ENCODE data around the gene ZNF627. TPM values are rescaled to one million over a fixed set of nuclear protein-coding genes. Genes with fewer than 3 reads are reported as not detected.

The ZNF627 gene
- total RNA-seq, 2 experiments from 2014 or later = 3.7 to 4.8 TPM

DNA sequence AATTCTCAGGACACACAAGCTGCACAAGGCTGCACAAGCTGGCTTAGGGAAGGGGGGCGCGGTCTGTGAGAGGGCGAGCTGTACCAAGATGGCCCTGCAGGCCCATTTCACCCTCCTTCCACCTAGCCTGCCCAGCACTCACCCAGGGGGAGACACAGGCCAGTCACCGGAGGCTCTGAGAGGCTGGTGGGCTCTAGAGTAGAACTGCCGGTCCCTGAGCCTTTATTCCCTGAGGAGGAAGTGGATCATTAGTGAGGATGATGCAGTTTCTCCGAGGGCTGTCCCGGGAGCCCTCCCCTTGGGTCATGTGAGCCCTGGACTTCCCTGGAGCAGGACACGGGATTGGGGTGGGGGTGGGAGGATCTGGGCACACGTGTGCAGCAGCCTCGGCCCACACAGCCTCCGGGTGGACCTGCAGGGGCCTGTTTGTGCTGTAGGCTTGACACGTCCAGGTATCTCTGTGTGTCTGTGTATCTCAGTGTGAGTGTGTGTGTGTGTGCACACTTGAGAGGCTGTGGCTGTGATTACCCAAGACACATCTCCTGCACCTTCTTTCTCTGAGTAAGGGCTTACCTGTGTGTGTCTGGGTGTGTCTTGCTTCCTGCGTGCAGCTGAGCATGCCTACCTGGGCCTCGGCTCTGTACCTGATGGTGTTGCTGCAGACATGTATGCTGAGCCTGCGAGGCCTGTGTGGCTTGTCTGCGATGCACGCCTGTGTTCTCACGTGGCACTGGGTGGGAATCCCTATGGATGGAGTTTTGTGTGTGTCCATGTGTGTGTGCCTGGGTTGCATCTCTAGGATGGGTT lies 19.6 kb upstream of the ZNF627 start, which contains the start of gene ACP5:
ACP5 (minus strand) TSS at position 195 of the 807 bp plus-strand sequence. CDS start 328 bp downstream, outside the sequence.
- Mint-ChIP-seq H3K4me3 (peak within 1 kb of the TSS; percentile 57), H3K36me3 (ENCODE audit: low read depth) (no peaks in the 10 kb centered on the region), H3K27ac (no peak within 1 kb of the TSS), H3K4me1 (ENCODE audit: low read depth) (peaks cover 44% of the 10 kb centered on the region), H3K27me3 (ENCODE audit: low read depth) (no peaks in the 10 kb centered on the region), H3K9me3 (ENCODE audit: insufficient read depth) (no peaks in the 10 kb centered on the region)
- no peak for DNase-seq
- no peak for ATAC-seq
- ChIA-PET CTCF (interaction anchor here (15.1 kb wide), 1 partner anchor 17 kb away, joined by 187 read pairs; the partner anchor contains the start of gene ELOF1), POLR2A (interaction anchor here (0.7 kb wide), 1 partner anchor 10 kb away, joined by 3 read pairs; no protein-coding TSS in a partner anchor)

DNA sequence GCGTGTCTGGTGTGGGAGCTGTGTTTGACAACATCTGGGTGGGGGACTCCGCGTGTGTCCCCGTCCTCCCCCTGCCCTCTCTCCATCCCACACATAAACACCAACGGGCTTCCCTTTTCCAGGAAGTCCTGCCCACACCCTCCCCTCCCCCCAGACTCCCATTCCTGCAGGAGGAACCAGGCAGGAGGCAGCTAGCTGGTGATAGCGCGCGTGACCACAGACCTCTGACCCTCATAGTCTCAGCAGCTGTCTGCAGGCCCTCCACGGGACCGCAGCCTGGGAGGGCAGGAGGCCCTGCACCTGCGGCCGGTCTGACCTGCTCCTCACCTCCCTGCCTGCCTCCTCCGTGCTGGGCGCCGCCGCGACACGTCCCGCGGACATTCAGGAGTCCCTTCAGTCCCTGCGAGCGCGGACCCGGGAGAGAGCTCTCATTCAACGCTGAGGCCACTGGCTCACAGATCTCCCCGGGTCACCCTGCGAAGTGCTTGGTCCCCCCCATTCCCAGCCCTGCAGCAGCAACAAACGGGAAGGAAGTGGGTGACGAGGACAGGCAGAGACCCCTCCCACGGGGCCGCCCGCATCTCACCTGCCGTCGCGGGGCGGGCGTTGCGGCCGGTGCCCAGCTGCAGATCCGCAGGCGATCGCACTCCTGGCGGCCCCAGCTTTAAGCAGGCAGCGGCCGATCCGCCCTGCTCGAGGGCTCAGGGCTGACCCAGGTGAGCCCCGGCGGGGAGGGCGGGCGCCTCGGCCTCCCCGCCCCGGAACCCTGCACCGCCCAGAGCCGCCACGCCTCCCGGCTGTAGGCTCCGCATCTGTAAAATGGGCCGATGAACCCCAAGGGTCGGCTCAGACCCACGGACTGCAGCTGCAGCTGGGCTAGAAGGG lies 18.8 kb upstream of the ZNF627 start:
- H3K36me3 Mint-ChIP-seq (ENCODE audit: low read depth) = no peaks in the 10 kb centered on the region
- DNase-seq (peak; percentile 47), ATAC-seq (peak; percentile 59)
- CTCF ChIA-PET = interaction anchor here (15.1 kb wide), 1 partner anchor 17 kb away, joined by 187 read pairs; the partner anchor contains the start of gene ELOF1
- no peaks in the 10 kb centered on the region for H3K27me3 Mint-ChIP-seq (ENCODE audit: low read depth)
- H3K4me1 Mint-ChIP-seq (ENCODE audit: low read depth) = peaks cover 47% of the 10 kb centered on the region
- H3K9me3 Mint-ChIP-seq (ENCODE audit: insufficient read depth) = no peaks in the 10 kb centered on the region
- peak overlapping the region; percentile 63 for H3K4me3 Mint-ChIP-seq
- POLR2A ChIA-PET = interaction anchor here (0.7 kb wide), 1 partner anchor 10 kb away, joined by 3 read pairs; no protein-coding TSS in a partner anchor
- H3K27ac Mint-ChIP-seq = no peak overlapping the region

DNA sequence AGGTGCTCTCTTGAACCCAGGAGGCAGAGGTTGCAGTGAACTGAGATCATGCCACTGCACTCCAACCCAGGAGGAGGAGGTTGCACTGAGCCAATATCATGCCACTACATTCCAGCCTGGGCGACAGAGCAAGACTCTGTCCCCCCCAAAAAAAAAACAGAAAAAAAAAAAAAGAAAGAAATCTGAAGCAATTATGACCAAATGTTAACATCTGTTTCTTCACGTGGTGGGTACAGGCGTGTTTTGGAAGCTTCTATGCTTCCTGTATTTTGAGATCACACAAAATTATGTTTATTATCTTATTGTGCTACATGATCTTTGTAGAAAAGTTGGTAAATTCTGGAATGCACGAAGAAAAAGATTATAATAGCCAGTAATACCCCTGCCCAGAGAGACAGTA lies 17.2 kb upstream of the ZNF627 start:
- H3K27me3 Mint-ChIP-seq (ENCODE audit: low read depth) = no peaks in the 10 kb centered on the region
- POLR2A ChIA-PET = interaction anchor here (1.2 to 2.6 kb wide), 3 partner anchors 9 to 20 kb away, joined by 3 to 15 read pairs (median 7); partner anchors contain the start of gene ELOF1
- H3K4me3 Mint-ChIP-seq = no peak overlapping the region
- no peak overlapping the region for H3K27ac Mint-ChIP-seq
- H3K4me1 Mint-ChIP-seq (ENCODE audit: low read depth) = peaks cover 42% of the 10 kb centered on the region
- no peak for DNase-seq
- no peaks in the 10 kb centered on the region for H3K9me3 Mint-ChIP-seq (ENCODE audit: insufficient read depth)
- ATAC-seq = no peak
- no peaks in the 10 kb centered on the region for H3K36me3 Mint-ChIP-seq (ENCODE audit: low read depth)
- CTCF ChIA-PET = interaction anchor here (15.1 kb wide), 1 partner anchor 19 kb away, joined by 187 read pairs; the partner anchor contains the start of gene ELOF1

DNA sequence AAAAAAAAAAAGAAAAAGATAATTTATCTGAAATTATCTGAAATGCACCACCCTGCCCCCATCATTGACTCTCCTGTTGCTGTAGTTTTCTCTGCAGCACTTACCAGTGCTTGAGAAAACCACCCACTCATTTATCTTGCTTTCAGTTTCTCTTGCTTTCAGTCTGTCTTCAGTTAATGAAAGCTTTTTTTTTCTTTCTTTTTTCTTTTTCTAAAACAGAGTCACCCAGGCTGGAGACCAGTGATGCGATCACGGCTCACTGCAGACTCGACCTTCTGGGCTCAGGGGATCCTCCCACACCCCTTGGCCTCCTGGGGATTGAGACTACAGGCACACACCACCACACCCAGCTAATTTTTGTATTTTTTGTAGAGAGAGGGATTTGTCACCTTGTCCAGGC lies 15.5 kb upstream of the ZNF627 start:
- ATAC-seq (peak; percentile 77), DNase-seq (peak; percentile 55)
- no peaks in the 10 kb centered on the region for H3K27me3 Mint-ChIP-seq (ENCODE audit: low read depth)
- ChIA-PET CTCF (interaction anchor here (0.9 to 15.1 kb wide), 7 partner anchors 10 to 99 kb away, joined by 3 to 187 read pairs (median 3); partner anchors contain the start of gene ELOF1), POLR2A (interaction anchor here (0.7 to 2.6 kb wide), 4 partner anchors 16 to 1478 kb away, joined by 3 to 15 read pairs (median 3); partner anchors contain the start of gene ELOF1)
- H3K9me3 Mint-ChIP-seq (ENCODE audit: insufficient read depth) = no peaks in the 10 kb centered on the region
- H3K27ac Mint-ChIP-seq = peak overlapping the region; percentile 95
- no peaks in the 10 kb centered on the region for H3K36me3 Mint-ChIP-seq (ENCODE audit: low read depth)
- H3K4me1 Mint-ChIP-seq (ENCODE audit: low read depth) = peaks cover 43% of the 10 kb centered on the region
- peak overlapping the region; percentile 54 for H3K4me3 Mint-ChIP-seq

DNA sequence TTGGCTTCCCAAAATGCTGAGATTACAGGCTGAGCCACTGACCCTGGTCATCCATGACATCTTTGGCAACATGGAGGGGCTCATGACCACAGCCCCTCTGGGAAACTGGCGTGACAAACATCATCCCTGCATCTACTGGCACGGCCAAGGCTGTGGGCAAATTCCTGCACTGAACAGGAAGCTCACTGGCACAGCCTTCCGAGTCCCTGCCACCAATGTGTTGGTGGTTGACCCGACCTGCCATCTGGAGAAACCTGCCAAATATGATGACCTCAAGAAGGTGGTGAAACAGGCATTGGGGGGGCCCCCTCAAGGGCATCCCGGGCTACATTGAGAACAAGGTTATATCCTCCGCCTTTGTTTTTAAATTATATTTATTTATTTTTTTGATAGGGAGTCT lies 11.0 kb upstream of the ZNF627 start:
- no peak for ATAC-seq

DNA sequence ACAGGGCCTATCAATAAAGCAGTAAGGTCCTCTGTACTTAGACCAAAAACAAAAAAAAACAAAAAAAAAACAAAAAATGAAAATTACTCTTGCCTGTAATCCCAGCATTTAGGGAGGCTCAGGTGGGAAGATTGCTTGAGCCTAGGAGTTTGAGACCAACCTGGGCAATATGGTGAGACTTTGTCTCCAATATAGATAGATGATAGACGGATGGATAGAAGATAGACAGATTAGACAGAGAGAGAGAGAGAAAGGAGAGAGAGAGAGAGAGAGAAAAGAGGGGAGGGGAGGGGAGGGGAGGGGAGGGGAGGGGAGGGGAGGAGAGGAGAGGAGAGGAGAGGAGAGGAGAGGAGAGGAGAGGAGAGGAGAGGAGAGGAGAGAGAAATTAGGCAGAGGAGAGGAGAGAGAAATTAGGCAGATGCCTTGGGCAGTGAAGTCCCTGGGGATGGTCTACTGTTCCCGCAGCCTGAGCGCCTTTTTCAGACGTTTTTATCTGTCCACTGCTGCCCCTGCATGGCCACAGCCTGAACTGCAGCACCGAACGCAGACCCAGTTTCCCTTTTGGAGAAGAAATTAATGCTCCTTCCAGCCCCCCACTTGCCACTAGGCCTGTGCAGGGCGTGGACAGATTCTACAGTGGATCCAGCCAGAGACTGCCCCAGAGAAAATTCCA lies 9.8 kb upstream of the ZNF627 start:
- Mint-ChIP-seq H3K36me3 (ENCODE audit: low read depth) (no peaks in the 10 kb centered on the region), H3K4me3 (no peak overlapping the region), H3K4me1 (ENCODE audit: low read depth) (peaks cover 20% of the 10 kb centered on the region), H3K9me3 (ENCODE audit: insufficient read depth) (no peaks in the 10 kb centered on the region), H3K27ac (no peak overlapping the region), H3K27me3 (ENCODE audit: low read depth) (no peaks in the 10 kb centered on the region)
- ChIA-PET CTCF (interaction anchor here (0.8 to 15.1 kb wide), 7 partner anchors 10 to 210 kb away, joined by 3 to 187 read pairs (median 4); partner anchors contain the start of genes ELOF1 and PRKCSH), POLR2A (interaction anchor here (2.0 kb wide), 1 partner anchor 27 kb away, joined by 6 read pairs; no protein-coding TSS in a partner anchor)
- ATAC-seq (peak; percentile 86), DNase-seq (peak; percentile 87)

More for the DNA sequence above, 11.0 kb upstream of the ZNF627 start:
- H3K4me3 Mint-ChIP-seq = no peak overlapping the region
- H3K27ac Mint-ChIP-seq = no peak overlapping the region
- no peak for DNase-seq
- CTCF ChIA-PET = interaction anchor here (0.9 to 15.1 kb wide), 4 partner anchors 25 to 209 kb away, joined by 4 to 187 read pairs (median 6); partner anchors contain the start of gene ELOF1
- no peaks in the 10 kb centered on the region for H3K9me3 Mint-ChIP-seq (ENCODE audit: insufficient read depth)
- H3K27me3 Mint-ChIP-seq (ENCODE audit: low read depth) = no peaks in the 10 kb centered on the region
- POLR2A ChIA-PET = no interaction called here
- H3K4me1 Mint-ChIP-seq (ENCODE audit: low read depth) = peaks cover 29% of the 10 kb centered on the region
- H3K36me3 Mint-ChIP-seq (ENCODE audit: low read depth) = no peaks in the 10 kb centered on the region

DNA sequence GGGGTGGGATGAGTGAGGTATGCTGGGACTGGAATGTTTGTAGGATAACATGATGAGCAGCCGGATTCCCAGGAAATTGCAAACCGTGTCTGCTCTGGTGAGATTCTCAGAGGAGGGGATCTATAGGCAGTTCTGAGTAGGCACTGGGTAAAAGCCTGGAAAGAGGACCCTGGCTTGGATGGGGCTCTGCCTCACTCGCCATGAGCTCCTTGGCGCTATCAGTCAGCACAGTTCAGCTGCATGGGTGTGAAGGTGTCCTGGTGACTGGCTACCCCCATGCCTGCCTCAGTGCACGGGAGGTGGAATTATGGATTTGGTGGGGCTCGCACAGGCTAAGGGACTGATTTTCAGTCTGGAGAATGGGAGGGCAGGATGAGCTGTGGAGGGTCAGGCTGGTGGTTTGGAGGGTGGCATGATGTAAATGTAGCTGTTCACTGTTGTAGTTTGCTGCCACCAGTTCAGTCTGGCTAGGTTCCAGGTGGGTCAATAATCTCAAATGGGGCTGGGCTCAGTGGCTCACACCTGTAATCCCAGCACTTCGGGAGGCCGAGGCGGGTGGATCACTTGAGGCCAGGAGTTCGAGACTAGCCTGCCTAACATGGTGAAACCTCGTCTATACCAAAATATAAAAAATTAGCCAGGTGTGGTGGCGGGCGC lies 9.2 kb upstream of the ZNF627 start:
- peaks cover 20% of the 10 kb centered on the region for H3K4me1 Mint-ChIP-seq (ENCODE audit: low read depth)
- no peak for DNase-seq
- H3K9me3 Mint-ChIP-seq (ENCODE audit: insufficient read depth) = no peaks in the 10 kb centered on the region
- H3K36me3 Mint-ChIP-seq (ENCODE audit: low read depth) = no peaks in the 10 kb centered on the region
- ChIA-PET POLR2A (interaction anchor here (0.8 to 2.0 kb wide), 2 partner anchors 28 to 29 kb away, joined by 3 to 6 read pairs; partner anchors contain the start of gene ELOF1), CTCF (interaction anchor here (0.5 to 15.1 kb wide), 10 partner anchors 10 to 213 kb away, joined by 3 to 187 read pairs (median 3); partner anchors contain the start of genes ELOF1 and PRKCSH)
- no peak overlapping the region for H3K27ac Mint-ChIP-seq
- H3K27me3 Mint-ChIP-seq (ENCODE audit: low read depth) = no peaks in the 10 kb centered on the region
- H3K4me3 Mint-ChIP-seq = no peak overlapping the region
- ATAC-seq = peak; percentile 32

DNA sequence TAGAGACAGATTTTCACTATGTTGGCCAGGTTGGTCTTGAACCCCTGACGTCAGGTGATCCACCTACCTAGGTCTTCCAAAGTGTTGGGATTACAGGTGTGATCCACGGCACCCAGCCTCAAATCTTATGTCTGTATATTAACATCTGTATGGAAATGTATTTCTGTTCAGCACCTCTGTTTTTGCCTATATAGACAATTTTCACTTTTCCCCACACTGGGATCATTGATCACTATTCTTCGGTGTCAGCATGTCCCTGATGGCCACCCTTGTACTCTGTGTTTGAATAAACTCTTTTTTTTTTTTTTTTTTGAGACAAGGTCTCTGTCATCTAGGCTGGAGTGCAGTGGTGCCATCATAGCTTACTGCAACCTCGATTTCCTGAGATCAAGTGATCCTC lies 3.2 kb upstream of the ZNF627 start:
- DNase-seq (no peak), ATAC-seq (no peak)
- CTCF ChIA-PET = interaction anchor here (0.9 to 2.2 kb wide), 3 partner anchors 34 to 39 kb away, joined by 3 to 7 read pairs (median 6); partner anchors contain the start of gene ELOF1
- no peak overlapping the region for H3K4me3 Mint-ChIP-seq
- peaks cover 4% of the 10 kb centered on the region for H3K36me3 Mint-ChIP-seq (ENCODE audit: low read depth)
- H3K27ac Mint-ChIP-seq = no peak overlapping the region
- H3K9me3 Mint-ChIP-seq (ENCODE audit: insufficient read depth) = no peaks in the 10 kb centered on the region
- peaks cover 19% of the 10 kb centered on the region for H3K4me1 Mint-ChIP-seq (ENCODE audit: low read depth)
- POLR2A ChIA-PET = no interaction called here
- H3K27me3 Mint-ChIP-seq (ENCODE audit: low read depth) = no peaks in the 10 kb centered on the region

DNA sequence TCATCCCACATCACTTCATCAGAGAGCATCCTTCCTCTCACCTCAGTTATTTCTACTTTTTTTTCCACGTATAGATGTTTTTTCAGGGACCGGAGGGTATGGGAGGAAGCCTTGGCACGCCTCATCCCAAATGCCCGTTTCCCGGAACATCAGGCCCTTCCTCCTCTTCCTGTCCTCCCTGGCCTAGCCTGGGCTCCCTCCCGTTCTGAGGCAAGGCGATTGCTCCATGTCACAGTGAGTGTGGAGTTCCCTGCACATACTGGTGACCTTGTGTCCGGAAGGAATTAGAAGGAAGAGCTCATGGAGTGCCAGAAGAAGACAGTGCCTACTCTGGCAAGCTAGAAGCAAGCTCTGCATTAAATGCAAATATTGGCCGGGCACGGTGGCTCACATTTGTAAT lies 1.1 kb upstream of the ZNF627 start:
- peak overlapping the region; percentile 84 for H3K4me3 Mint-ChIP-seq

DNA sequence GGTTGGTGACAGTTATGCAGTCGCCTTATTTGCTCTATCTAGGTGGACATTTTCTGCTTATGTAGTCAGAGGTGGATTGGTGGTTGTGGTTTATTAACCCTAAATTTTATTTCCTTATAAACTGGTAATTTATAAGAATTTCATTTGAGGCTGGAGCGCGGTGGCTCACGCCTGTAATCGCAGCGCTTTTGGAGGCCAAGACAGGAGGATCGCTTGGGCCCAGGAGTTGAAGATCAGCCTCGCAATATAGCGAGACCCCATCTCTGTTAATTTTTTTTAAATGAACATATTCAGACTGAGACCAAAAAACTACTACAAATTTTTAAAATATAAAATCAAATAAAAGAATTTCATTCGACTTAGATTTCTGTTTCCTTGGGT lies 810 bp downstream of the ZNF627 start:
- DNase-seq = no peak
- CTCF ChIA-PET = interaction anchor here (0.9 to 1.0 kb wide), 2 partner anchors 10 to 62 kb away, joined by 3 read pairs; no protein-coding TSS in a partner anchor
- H3K36me3 Mint-ChIP-seq (ENCODE audit: low read depth) = peaks cover 22% of the 10 kb centered on the region
- no peaks in the 10 kb centered on the region for H3K27me3 Mint-ChIP-seq (ENCODE audit: low read depth)
- POLR2A ChIA-PET = interaction anchor here (0.8 kb wide), 1 partner anchor 16 kb away, joined by 3 read pairs; no protein-coding TSS in a partner anchor
- H3K4me3 Mint-ChIP-seq = peak overlapping the region; percentile 84
- peaks cover 25% of the 10 kb centered on the region for H3K4me1 Mint-ChIP-seq (ENCODE audit: low read depth)
- peaks cover 3% of the 10 kb centered on the region for H3K9me3 Mint-ChIP-seq (ENCODE audit: insufficient read depth)
- ATAC-seq = no peak
- peak overlapping the region; percentile 80 for H3K27ac Mint-ChIP-seq

More for the DNA sequence above, 1.1 kb upstream of the ZNF627 start:
- DNase-seq = no peak
- ChIA-PET POLR2A (no interaction called here), CTCF (no interaction called here)
- H3K27ac Mint-ChIP-seq = peak overlapping the region; percentile 85
- no peaks in the 10 kb centered on the region for H3K9me3 Mint-ChIP-seq (ENCODE audit: insufficient read depth)
- no peak for ATAC-seq
- H3K4me1 Mint-ChIP-seq (ENCODE audit: low read depth) = peaks cover 25% of the 10 kb centered on the region
- H3K27me3 Mint-ChIP-seq (ENCODE audit: low read depth) = no peaks in the 10 kb centered on the region
- peaks cover 10% of the 10 kb centered on the region for H3K36me3 Mint-ChIP-seq (ENCODE audit: low read depth)

All from activated CD8-positive, alpha-beta T cell treated with anti-CD3 and anti-CD28 coated beads, Interleukin-2, amount 10 ng/mL, durations not matched to agents 7 days and 5 days (primary cell).